Measurements from ENCODE around the gene GDPGP1. TPM values are rescaled to one million over a fixed set of nuclear protein-coding genes. Genes with fewer than 3 reads are reported as not detected.

The GDPGP1 gene
- total RNA-seq, 3 donors from 2014 or later (not counting 1 experiment from before 2014, with no cell fraction given) = 7.8 to 11.1 (median 9.5) TPM

- Mint-ChIP-seq H3K9me3 (no peaks in the 10 kb centered on the region), H3K27me3 (ENCODE audit: low read depth in 2 of 2) (no peaks in the 10 kb centered on the region), H3K4me1 (peaks cover 30 to 34% of the 10 kb centered on the region in 2 donors), H3K36me3 (no peaks in the 10 kb centered on the region), H3K27ac (peak overlapping the region in 1 of 2 donors; percentile 8), H3K4me3 (peak overlapping the region; percentile 29)
- Histone ChIP-seq H3K4me3 (ENCODE audit: low read length) (no peak overlapping the region), H3K27me3 (ENCODE audit: control insufficient read depth, insufficient read depth, low read length) (no peaks in the 10 kb centered on the region), H3K36me3 (ENCODE audit: control insufficient read depth, insufficient read depth, low read length) (peaks cover 6% of the 10 kb centered on the region), H3K4me1 (ENCODE audit: control insufficient read depth, insufficient read depth, low read length) (peaks cover 25% of the 10 kb centered on the region), H3K9me3 (ENCODE audit: control insufficient read depth, insufficient read depth, low read length) (no peaks in the 10 kb centered on the region), H3K27ac (ENCODE audit: low read length) (no peak overlapping the region)
- WGBS (ENCODE audit: insufficient coverage) = 93% methylated on average over 5 of the region's 5 CpGs
- ATAC-seq (no peak), DNase-seq (no peak)
- TF ChIP-seq, protein P1, sequence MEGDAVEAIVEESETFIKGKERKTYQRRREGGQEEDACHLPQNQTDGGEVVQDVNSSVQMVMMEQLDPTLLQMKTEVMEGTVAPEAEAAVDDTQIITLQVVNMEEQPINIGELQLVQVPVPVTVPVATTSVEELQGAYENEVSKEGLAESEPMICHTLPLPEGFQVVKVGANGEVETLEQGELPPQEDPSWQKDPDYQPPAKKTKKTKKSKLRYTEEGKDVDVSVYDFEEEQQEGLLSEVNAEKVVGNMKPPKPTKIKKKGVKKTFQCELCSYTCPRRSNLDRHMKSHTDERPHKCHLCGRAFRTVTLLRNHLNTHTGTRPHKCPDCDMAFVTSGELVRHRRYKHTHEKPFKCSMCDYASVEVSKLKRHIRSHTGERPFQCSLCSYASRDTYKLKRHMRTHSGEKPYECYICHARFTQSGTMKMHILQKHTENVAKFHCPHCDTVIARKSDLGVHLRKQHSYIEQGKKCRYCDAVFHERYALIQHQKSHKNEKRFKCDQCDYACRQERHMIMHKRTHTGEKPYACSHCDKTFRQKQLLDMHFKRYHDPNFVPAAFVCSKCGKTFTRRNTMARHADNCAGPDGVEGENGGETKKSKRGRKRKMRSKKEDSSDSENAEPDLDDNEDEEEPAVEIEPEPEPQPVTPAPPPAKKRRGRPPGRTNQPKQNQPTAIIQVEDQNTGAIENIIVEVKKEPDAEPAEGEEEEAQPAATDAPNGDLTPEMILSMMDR (IDR thresholded peaks at IDR 0.05) = no peak
- intact Hi-C loops (cut with micrococcal nuclease) = no loop called here
These were observed 28.4 kb downstream of the GDPGP1 start for GRCh38 chr15:90262426-90262825.

- peak in 1 of 2 donors; percentile 48 for DNase-seq
- TF ChIP-seq, protein P1 (IDR thresholded peaks at IDR 0.05) = no peak
These were observed 30.7 kb downstream of the GDPGP1 start for GRCh38 chr15:90264671-90265070.

GRCh38 chr15:90265271-90266060 is 31.5 kb downstream of the GDPGP1 start, which contains the start of gene NGRN:
Gene NGRN, plus strand, starts transcription at chr15:90265672. Its CDS starts 41 bp downstream, at chr15:90265713.
- no peaks in the 10 kb centered on the region for H3K9me3 Mint-ChIP-seq
- H3K4me3 ChIP-seq (ENCODE audit: low read length) = peak within 1 kb of the TSS; percentile 78
- no peaks in the 10 kb centered on the region for H3K27me3 Mint-ChIP-seq (ENCODE audit: low read depth in 2 of 2)
- under 1% methylated on average over 59 of the region's 59 CpGs for WGBS (ENCODE audit: insufficient coverage)
- peaks cover 30% of the 10 kb centered on the region for H3K4me1 ChIP-seq (ENCODE audit: control insufficient read depth, insufficient read depth, low read length)
- H3K36me3 Mint-ChIP-seq = peaks cover 14% of the 10 kb centered on the region
- peak within 1 kb of the TSS; percentile 97 to 98 for H3K27ac Mint-ChIP-seq
- ATAC-seq = peak; percentile 86 to 95 (median 90)
- no peaks in the 10 kb centered on the region for H3K9me3 ChIP-seq (ENCODE audit: control insufficient read depth, insufficient read depth, low read length)
- peak within 1 kb of the TSS; percentile 94 for H3K27ac ChIP-seq (ENCODE audit: low read length)
- H3K27me3 ChIP-seq (ENCODE audit: control insufficient read depth, insufficient read depth, low read length) = no peaks in the 10 kb centered on the region
- peaks cover 24% of the 10 kb centered on the region for H3K36me3 ChIP-seq (ENCODE audit: control insufficient read depth, insufficient read depth, low read length)
- intact Hi-C loops (cut with micrococcal nuclease) = loop anchor here (1.0 to 2.0 kb wide), 2 partner anchors 31 to 35 kb away; partner anchors contain the start of gene GDPGP1
- peak; percentile 90 to 95 for DNase-seq
- peak within 1 kb of the TSS; percentile 96 for H3K4me3 Mint-ChIP-seq
- TF ChIP-seq, protein P1 (IDR thresholded peaks at IDR 0.05) = no peak
- H3K4me1 Mint-ChIP-seq = peaks cover 57 to 60% of the 10 kb centered on the region in 2 donors

More at GRCh38 chr15:90264671-90265070, 30.7 kb downstream of the GDPGP1 start:
- 43% methylated on average over 4 of the region's 4 CpGs for whole genome bisulfite sequencing (ENCODE audit: insufficient coverage)
- Histone ChIP-seq H3K36me3 (ENCODE audit: control insufficient read depth, insufficient read depth, low read length) (peaks cover 17% of the 10 kb centered on the region), H3K4me3 (ENCODE audit: low read length) (peak overlapping the region; percentile 78), H3K27me3 (ENCODE audit: control insufficient read depth, insufficient read depth, low read length) (no peaks in the 10 kb centered on the region), H3K27ac (ENCODE audit: low read length) (peak overlapping the region; percentile 94), H3K4me1 (ENCODE audit: control insufficient read depth, insufficient read depth, low read length) (peaks cover 30% of the 10 kb centered on the region), H3K9me3 (ENCODE audit: control insufficient read depth, insufficient read depth, low read length) (no peaks in the 10 kb centered on the region)
- intact Hi-C loops (cut with micrococcal nuclease) = loop anchor here (1.0 to 2.0 kb wide), 2 partner anchors 30 to 34 kb away; partner anchors contain the start of gene GDPGP1
- Mint-ChIP-seq H3K4me1 (peaks cover 49 to 52% of the 10 kb centered on the region in 2 donors), H3K36me3 (peaks cover 6% of the 10 kb centered on the region), H3K27ac (peak overlapping the region; percentile 97 to 98), H3K4me3 (peak overlapping the region; percentile 96), H3K27me3 (ENCODE audit: low read depth in 2 of 2) (no peaks in the 10 kb centered on the region), H3K9me3 (no peaks in the 10 kb centered on the region)
- ATAC-seq = no peak

All from natural killer cell (primary cell).